H1 (cell line): ENCODE results near the gene PTPN12. TPM values are rescaled to one million over a fixed set of nuclear protein-coding genes. Genes with fewer than 3 reads are reported as not detected.

Source experiments
- CTCF ChIA-PET: fragments of 300-600 bp; sonication (Branson Sonifier 250); formaldehyde crosslinking; loops from one replicate; lab custom pipeline; 2021; ENCODE audit not compliant: partially characterized antibody; lab: Charles Lee
- POLR2A ChIA-PET: fragments of 300-600 bp; sonication (Branson Sonifier 250); formaldehyde crosslinking; loops from one replicate; lab custom pipeline; 2021; ENCODE audit warnings: inconsistent platforms; ENCODE audit not compliant: partially characterized antibody; lab: Charles Lee
- DNase-seq, 2 experiments: peaks; one replicate each; pipeline versions ENCODE4 v3.0.0 to v3.0.0-alpha.2; 2010 to 2022; ENCODE audit warnings: low spot score in 2 of 2, low read depth in 1 of 2, mixed read lengths in 1 of 2
- FAIRE-seq: peaks from 2 replicates; lab custom pipeline; 2011; peaks lifted over from hg19 to GRCh38; lab: Jason Lieb, UNC
- H2AFZ ChIP-seq: 2 replicates; pipeline ENCODE4 v1.8.1; 2012; ENCODE audit warnings: low read length, inconsistent platforms
- H2AK5ac ChIP-seq: 2 replicates; pipeline ENCODE4 v1.6.1; 2013; ENCODE audit warnings: low read depth, low read length
- H2BK120ac ChIP-seq: replicated peaks from 2 replicates; pipeline ENCODE3; 2013; ENCODE audit warnings: low read depth, low read length, inconsistent platforms
- H2BK12ac ChIP-seq: 2 replicates; pipeline ENCODE4 v1.6.1; 2013; ENCODE audit warnings: low read depth, low read length
- H2BK15ac ChIP-seq: 2 replicates; pipeline ENCODE4 v1.6.1; 2013; ENCODE audit warnings: low read length
- H2BK20ac ChIP-seq: 2 replicates; pipeline ENCODE4 v1.6.1; 2013; ENCODE audit warnings: low read length
- H2BK5ac ChIP-seq: 2 replicates; pipeline ENCODE4 v1.6.1; 2013; ENCODE audit warnings: low read depth, low read length
- H3K14ac ChIP-seq: 2 replicates; pipeline ENCODE4 v1.6.1; 2013; ENCODE audit warnings: inconsistent platforms; ENCODE audit not compliant: insufficient read length
- H3K18ac ChIP-seq: 2 replicates; pipeline ENCODE4 v1.6.1; 2013; ENCODE audit warnings: low read length; ENCODE audit errors: extremely low read depth
- H3K23ac ChIP-seq: 2 replicates; pipeline ENCODE4 v1.6.1; 2013; ENCODE audit warnings: inconsistent platforms; ENCODE audit not compliant: insufficient read length
- H3K23me2 ChIP-seq: 2 replicates; pipeline ENCODE4 v1.6.1; 2013; ENCODE audit warnings: low read depth, low read length
- H3K27ac ChIP-seq: 2 replicates; pipeline ENCODE4 v1.6.1; 2011; ENCODE audit warnings: low read depth, low read length, inconsistent platforms
- H3K27me3 ChIP-seq, 4 experiments: replicated peaks in 1 of 4; 1 replicate in 1 of 4; 2 replicates in 3 of 4; pipeline versions ENCODE4 v1.6.1 to v1.8.1; 2011 to 2013; ENCODE audit warnings: low read length in 3 of 4, mild to moderate bottlenecking in 3 of 4, inconsistent platforms in 2 of 4, mixed read lengths in 2 of 4, moderate library complexity in 1 of 4; ENCODE audit not compliant: control insufficient read depth in 3 of 4, insufficient read depth in 3 of 4; ENCODE audit errors: extremely low read depth in 1 of 4
- H3K36me3 ChIP-seq, 4 experiments: 2 replicates each; pipeline versions ENCODE4 v1.6.1 to v1.8.1; 2011 to 2013; ENCODE audit warnings: mild to moderate bottlenecking in 4 of 4, low read length in 3 of 4, moderate library complexity in 2 of 4, control low read depth in 1 of 4, inconsistent platforms in 1 of 4; ENCODE audit not compliant: insufficient read depth in 4 of 4, control insufficient read depth in 2 of 4
- H3K4ac ChIP-seq: replicated peaks from 2 replicates; pipeline ENCODE3; 2013; ENCODE audit warnings: low read length, low read depth, mixed read lengths, inconsistent platforms; ENCODE audit not compliant: insufficient read length
- H3K4me1 ChIP-seq, 4 experiments: replicated peaks in 1 of 4; 1 replicate in 1 of 4; 2 replicates in 3 of 4; pipeline versions ENCODE4 v1.6.1 to v1.8.1; 2011 to 2013; ENCODE audit warnings: low read length in 3 of 4, inconsistent platforms in 2 of 4, mixed read lengths in 1 of 4; ENCODE audit not compliant: insufficient read depth in 4 of 4, control insufficient read depth in 3 of 4
- H3K4me2 ChIP-seq, 2 experiments: 2 replicates each; pipeline versions ENCODE4 v1.6.1 to v1.8.1; 2011 to 2013; ENCODE audit warnings: low read depth in 2 of 2, low read length in 2 of 2, control low read depth in 1 of 2, inconsistent platforms in 1 of 2, mild to moderate bottlenecking in 1 of 2; ENCODE audit not compliant: insufficient read depth in 1 of 2
- H3K4me3 ChIP-seq, 4 experiments: fragments of 200-600, 300-600 bp in 1 of 4; sonication (generic), shearing (Covaris generic), sonication (Bioruptor Twin) in 1 of 4; 2 replicates each; pipeline versions ENCODE4 v1.5.1 to v1.8.1; 2011 to 2016; ENCODE audit warnings: low read length in 4 of 4, low read depth in 3 of 4, control low read depth in 2 of 4, inconsistent platforms in 2 of 4, mild to moderate bottlenecking in 2 of 4, mixed read lengths in 1 of 4, moderate library complexity in 1 of 4; ENCODE audit not compliant: insufficient read depth in 2 of 4; ENCODE audit errors: extremely low read depth in 1 of 4
- H3K56ac ChIP-seq: replicated peaks from 2 replicates; pipeline ENCODE3; 2013; ENCODE audit warnings: low read depth, mild to moderate bottlenecking, mixed read lengths, low read length, inconsistent platforms; ENCODE audit not compliant: insufficient read length
- H3K79me1 ChIP-seq: 2 replicates; pipeline ENCODE4 v1.6.1; 2013; ENCODE audit warnings: low read depth, low read length, control low read depth
- H3K79me2 ChIP-seq, 2 experiments: 2 replicates each; pipeline versions ENCODE4 v1.6.1 to v1.8.1; 2012 to 2013; ENCODE audit warnings: low read length in 2 of 2, mild to moderate bottlenecking in 2 of 2, inconsistent platforms in 1 of 2; ENCODE audit not compliant: insufficient read depth in 2 of 2, control insufficient read depth in 1 of 2
- H3K9ac ChIP-seq, 4 experiments: replicated peaks in 1 of 4; 1 replicate in 1 of 4; 2 replicates in 3 of 4; pipeline versions ENCODE4 v1.6.1 to v1.8.1; 2011 to 2013; ENCODE audit warnings: low read depth in 3 of 4, low read length in 3 of 4, control low read depth in 2 of 4, mild to moderate bottlenecking in 2 of 4, moderate library complexity in 2 of 4, inconsistent platforms in 1 of 4; ENCODE audit errors: extremely low read depth in 1 of 4
- H3K9me3 ChIP-seq, 2 experiments: 2 replicates each; pipeline versions ENCODE4 v1.6.1 to v1.8.1; 2012 to 2013; ENCODE audit warnings: mild to moderate bottlenecking in 2 of 2, moderate library complexity in 2 of 2, control low read depth in 1 of 2, inconsistent platforms in 1 of 2, low read depth in 1 of 2, low read length in 1 of 2, mixed read lengths in 1 of 2; ENCODE audit not compliant: insufficient read depth in 2 of 2
- H4K20me1 ChIP-seq, 2 experiments: replicated peaks in 1 of 2; 2 replicates each; pipeline versions ENCODE3 to v1.8.1; 2011 to 2013; ENCODE audit warnings: inconsistent platforms in 2 of 2, low read length in 2 of 2, mild to moderate bottlenecking in 1 of 2; ENCODE audit not compliant: insufficient read depth in 2 of 2, control insufficient read depth in 1 of 2
- H4K5ac ChIP-seq: 2 replicates; pipeline ENCODE4 v1.6.1; 2013; ENCODE audit warnings: low read length, low read depth, mixed read lengths, inconsistent platforms; ENCODE audit not compliant: insufficient read length
- H4K8ac ChIP-seq: 2 replicates; pipeline ENCODE4 v1.8.0; 2013; ENCODE audit warnings: mild to moderate bottlenecking, moderate library complexity, low read length, inconsistent platforms; ENCODE audit not compliant: insufficient read depth; ENCODE audit errors: extremely low read depth
- H4K91ac ChIP-seq: replicated peaks from 2 replicates; pipeline ENCODE3; 2013; ENCODE audit warnings: low read length, mixed read lengths, inconsistent platforms; ENCODE audit not compliant: insufficient read length
- CTCF ChIP-seq, 3 experiments: IDR thresholded peaks; 1 replicate in 2 of 3; 2 replicates in 1 of 3; pipeline versions ENCODE4 v1.5.1 to v1.6.1; 2011; ENCODE audit warnings: low read length in 3 of 3, mild to moderate bottlenecking in 3 of 3, inconsistent platforms in 2 of 3, low read depth in 1 of 3, moderate library complexity in 1 of 3; ENCODE audit not compliant: insufficient read depth in 1 of 3; ENCODE audit errors: control extremely low read depth in 1 of 3
- E2F6 ChIP-seq: IDR thresholded peaks from 2 replicates; pipeline ENCODE4 v1.6.1; 2012; ENCODE audit warnings: inconsistent platforms
- HDAC2 ChIP-seq, 2 experiments: fragments of 300-600 bp in 1 of 2; sonication (generic) in 1 of 2; IDR thresholded peaks; 2 replicates each; pipeline ENCODE4 v1.6.1; 2011 to 2012; ENCODE audit warnings: low read depth in 2 of 2, low read length in 2 of 2, mild to moderate bottlenecking in 2 of 2, moderate library complexity in 2 of 2, borderline replicate concordance in 1 of 2, inconsistent platforms in 1 of 2
- HDAC6 ChIP-seq: IDR thresholded peaks from one replicate; pipeline ENCODE4 v1.7.1; 2012; ENCODE audit warnings: low read depth, mild to moderate bottlenecking, inconsistent platforms, low read length, moderate library complexity
- RFX5 ChIP-seq: IDR thresholded peaks from 2 replicates; pipeline ENCODE4 v1.6.1; 2011; ENCODE audit warnings: low read depth, low read length, improper control_type of control experiment, borderline replicate concordance
- RNF2 ChIP-seq: fragments of 200-900, 300-1000 bp; sonication (generic); IDR thresholded peaks from 2 replicates; pipeline ENCODE4 v1.7.1; 2016; ENCODE audit warnings: borderline replicate concordance, low read depth, mild to moderate bottlenecking, antibody characterized with exemption, low read length; ENCODE audit not compliant: poor library complexity, severe bottlenecking; ENCODE audit errors: missing control alignments
- SIRT6 ChIP-seq: IDR thresholded peaks from one replicate; pipeline ENCODE4 v1.7.1; 2012; ENCODE audit warnings: low read length, inconsistent platforms
- SP4 ChIP-seq: IDR thresholded peaks from 2 replicates; pipeline ENCODE4 v1.6.1; 2012; ENCODE audit warnings: low read length, inconsistent platforms
- USF2 ChIP-seq: IDR thresholded peaks from 2 replicates; pipeline ENCODE4 v1.6.1; 2011; ENCODE audit warnings: low read length, improper control_type of control experiment
- WGBS, 2 experiments: shearing (Covaris generic) in 1 of 2; methylation state at CpG; one replicate each; pipeline versions ENCODE4 v1.1.6 to v1.1.7; 2013 to 2015; ENCODE audit warnings: low lambda C conversion rate in 2 of 2, mixed read lengths in 2 of 2, inconsistent platforms in 1 of 2, low coverage in 1 of 2, missing lambda C conversion rate in 1 of 2; ENCODE audit not compliant: insufficient replicate concordance in 2 of 2, insufficient coverage in 1 of 2, insufficient read length in 1 of 2; ENCODE audit errors: extremely low coverage in 1 of 2, missing lambda C conversion rate in 1 of 2; 5-methylcytosine and 5-hydroxymethylcytosine counted together
- polyA plus RNA-seq, 7 experiments: library from polyadenylated mRNA; depleted of rRNA in 3 of 7; stranded (reverse) in 5 of 7; unstranded in 2 of 7; fragments of >200 nt in 5 of 7; fragments of 200-250 nt in 2 of 7; gene quantifications; 1 replicate in 5 of 7; 2 replicates in 1 of 7; 4 replicates in 1 of 7; pipeline versions ENCODE4 v1.2.1 to v1.2.3, GENCODE V29; 2011 to 2013; ENCODE audit warnings: missing spikeins in 2 of 7, mixed read lengths in 2 of 7
- total RNA-seq: library from RNA; stranded (reverse); fragmentation: NEBNext Ultra II Directional; extraction: Animal tissue kit (Norgen Biotek cat#: 25700); gene quantifications from 2 replicates; pipeline ENCODE4 v1.2.1, GENCODE V29; 2021

PTPN12 gene
- total and polyA plus RNA-seq, 2 of the 8 experiments (the other 6 are each of a cell fraction or from before 2014, with no cell fraction given): 39.7 to 132 TPM

- Histone ChIP-seq H2BK12ac (no peak overlapping the region), H3K27ac (no peak overlapping the region), H3K4me3 (no peak overlapping the region), H2BK15ac (no peak overlapping the region), H4K8ac (no peak overlapping the region), H4K20me1 (no peaks in the 10 kb centered on the region), H3K36me3 (no peaks in the 10 kb centered on the region), H2BK5ac (no peak overlapping the region), H3K79me2 (no peaks in the 10 kb centered on the region), H2BK20ac (no peak overlapping the region), H3K18ac (no peak overlapping the region), H4K5ac (no peak overlapping the region), H3K4me2 (no peak overlapping the region), H2AFZ (no peak overlapping the region), H3K9ac (no peak overlapping the region), H4K91ac (no peak overlapping the region), H3K79me1 (no peaks in the 10 kb centered on the region), H3K14ac (no peak overlapping the region), H3K56ac (no peak overlapping the region), H2AK5ac (no peak overlapping the region), H3K23ac (no peak overlapping the region), H3K4me1 (no peaks in the 10 kb centered on the region), H3K23me2 (no peaks in the 10 kb centered on the region), H2BK120ac (no peak overlapping the region), H3K9me3 (no peaks in the 10 kb centered on the region), H3K27me3 (no peaks in the 10 kb centered on the region), H3K4ac (no peak overlapping the region)
- WGBS, 2 experiments: 91% methylated on average over 1 of the region's 1 CpG; no CpG with 5 or more reads in 1 of the 2 experiments
- FAIRE-seq (no peak), DNase-seq (no peak)
- TF ChIP-seq SP4 (no peak), HDAC2 (IDR thresholded peaks at IDR 0.05; ENCODE audit: borderline replicate concordance in 1 of 2, low read depth in 2 of 2, low read length in 2 of 2) (no peak), CTCF (IDR thresholded peaks at IDR 0.05; ENCODE audit: control extremely low read depth in 1 of 3, insufficient read depth in 1 of 3, low read depth in 1 of 3, low read length in 3 of 3) (no peak), RFX5 (no peak), SIRT6 (no peak), USF2 (no peak), E2F6 (no peak), HDAC6 (no peak), RNF2 (no peak)
- CTCF ChIA-PET: no interaction called here
- POLR2A ChIA-PET: no interaction called here
Observed at GRCh38 chr7:77501192-77501515, 35.9 kb upstream of the PTPN12 start.
